Measurements from ENCODE around the gene HLA-DMB.
A peak's percentile ranks its signal among the peaks of the same experiment; 100 is the strongest.

HLA-DMB gene

GRCh38 chr6:32950449-32950848, 9.6 kb upstream of the HLA-DMB start:
- Histone ChIP-seq H2BK5ac (ENCODE audit: low read length) (no peak overlapping the region), H3K23ac (ENCODE audit: low read depth, low read length, poor library complexity) (no peak overlapping the region), H3K9me3 (replicated peaks in 1 of 2; ENCODE audit: control insufficient read depth in 2 of 2, insufficient read depth in 1 of 2, low read depth in 1 of 2, low read length in 2 of 2) (no peaks in the 10 kb centered on the region), H3K14ac (ENCODE audit: low read length) (no peak overlapping the region), H3K9ac (ENCODE audit: low read depth, low read length, poor library complexity) (no peak overlapping the region), H4K8ac (ENCODE audit: low read depth, low read length) (no peak overlapping the region), H3K18ac (ENCODE audit: low read length) (no peak overlapping the region), H3K27ac (replicated peaks; ENCODE audit: low read length) (no peak overlapping the region), H3K79me1 (ENCODE audit: low read depth, low read length) (no peaks in the 10 kb centered on the region), H3K4me2 (ENCODE audit: insufficient read depth, low read length, poor library complexity, severe bottlenecking) (no peak overlapping the region), H2AK5ac (ENCODE audit: low read depth, low read length) (no peak overlapping the region), H2BK120ac (ENCODE audit: low read depth, low read length) (no peak overlapping the region), H3K36me3 (replicated peaks in 1 of 2; ENCODE audit: control insufficient read depth in 2 of 2, insufficient read depth in 2 of 2, low read length in 2 of 2) (no peaks in the 10 kb centered on the region), H3K4me3 (ENCODE audit: low read length in 2 of 2) (no peak overlapping the region), H3K27me3 (ENCODE audit: control insufficient read depth in 3 of 3, insufficient read depth in 3 of 3, low read depth in 1 of 3, low read length in 3 of 3) (peaks cover 0 to 14% (median 0%) of the 10 kb centered on the region in 3 experiments), H2AFZ (ENCODE audit: low read length) (no peak overlapping the region), H3K4me1 (ENCODE audit: control insufficient read depth in 2 of 2, insufficient read depth in 1 of 2, low read depth in 1 of 2, low read length in 2 of 2) (no peaks in the 10 kb centered on the region), H3K4ac (ENCODE audit: low read length) (no peak overlapping the region), H2BK12ac (ENCODE audit: low read length) (no peak overlapping the region), H2BK15ac (ENCODE audit: low read length) (no peak overlapping the region), H4K91ac (ENCODE audit: low read depth, low read length, poor library complexity) (no peak overlapping the region)
- no CpG with 5 or more reads among the region's 8 CpGs for WGBS, 2 donors (ENCODE audit: extremely low coverage in 2 of 2, insufficient read length in 2 of 2, insufficient replicate concordance in 1 of 2)
- DNase-seq (ENCODE audit: low spot score), result no peak

DNA sequence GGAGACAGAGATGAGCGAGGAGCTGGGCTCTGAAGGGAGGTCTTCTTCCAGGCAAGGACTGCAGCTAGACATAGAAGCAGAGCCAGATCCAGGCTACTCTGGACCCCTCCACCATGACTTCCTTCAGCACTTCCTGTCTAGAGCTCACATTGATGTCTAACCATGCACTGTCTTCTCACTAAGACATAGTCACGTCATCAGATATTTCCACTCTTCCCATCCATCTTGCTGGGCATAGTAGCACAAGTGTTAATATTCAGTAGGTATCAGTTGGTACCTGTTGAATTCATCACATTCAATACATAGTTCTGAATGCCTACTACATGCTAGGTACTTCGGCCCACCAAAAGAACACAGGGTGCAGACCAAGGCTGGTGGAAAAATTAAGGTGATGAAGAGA, 9.2 kb upstream of the HLA-DMB start:
- H4K8ac ChIP-seq (ENCODE audit: low read depth, low read length), result no peak overlapping the region
- no peak overlapping the region for H2AFZ ChIP-seq (ENCODE audit: low read length)
- no peaks in the 10 kb centered on the region for H3K4me1 ChIP-seq (ENCODE audit: control insufficient read depth in 2 of 2, insufficient read depth in 1 of 2, low read depth in 1 of 2, low read length in 2 of 2)
- no peak overlapping the region for H3K9ac ChIP-seq (ENCODE audit: low read depth, low read length, poor library complexity)
- H3K4ac ChIP-seq (ENCODE audit: low read length), result no peak overlapping the region
- no peak overlapping the region for H3K23ac ChIP-seq (ENCODE audit: low read depth, low read length, poor library complexity)
- DNase-seq (ENCODE audit: low spot score), result no peak
- no peak overlapping the region for H2BK12ac ChIP-seq (ENCODE audit: low read length)
- H2AK5ac ChIP-seq (ENCODE audit: low read depth, low read length), result no peak overlapping the region
- H3K79me1 ChIP-seq (ENCODE audit: low read depth, low read length), result no peaks in the 10 kb centered on the region
- no peak overlapping the region for H3K4me3 ChIP-seq (ENCODE audit: low read length in 2 of 2)
- no peak overlapping the region for H2BK5ac ChIP-seq (ENCODE audit: low read length)
- H2BK15ac ChIP-seq (ENCODE audit: low read length), result no peak overlapping the region
- H3K27ac ChIP-seq (replicated peaks; ENCODE audit: low read length), result no peak overlapping the region
- no peak overlapping the region for H2BK120ac ChIP-seq (ENCODE audit: low read depth, low read length)
- no peak overlapping the region for H4K91ac ChIP-seq (ENCODE audit: low read depth, low read length, poor library complexity)
- no peak overlapping the region for H3K4me2 ChIP-seq (ENCODE audit: insufficient read depth, low read length, poor library complexity, severe bottlenecking)
- H3K18ac ChIP-seq (ENCODE audit: low read length), result no peak overlapping the region
- H3K27me3 ChIP-seq (ENCODE audit: control insufficient read depth in 3 of 3, insufficient read depth in 3 of 3, low read depth in 1 of 3, low read length in 3 of 3), result peaks cover 0 to 14% (median 0%) of the 10 kb centered on the region in 3 experiments
- no peak overlapping the region for H3K14ac ChIP-seq (ENCODE audit: low read length)
- no peaks in the 10 kb centered on the region for H3K9me3 ChIP-seq (replicated peaks in 1 of 2; ENCODE audit: control insufficient read depth in 2 of 2, insufficient read depth in 1 of 2, low read depth in 1 of 2, low read length in 2 of 2)
- no peaks in the 10 kb centered on the region for H3K36me3 ChIP-seq (replicated peaks in 1 of 2; ENCODE audit: control insufficient read depth in 2 of 2, insufficient read depth in 2 of 2, low read length in 2 of 2)
- WGBS, 2 donors (ENCODE audit: extremely low coverage in 2 of 2, insufficient read length in 2 of 2, insufficient replicate concordance in 1 of 2), result no CpG with 5 or more reads among the region's 3 CpGs

- Histone ChIP-seq H3K9me3 (replicated peaks in 1 of 2; ENCODE audit: control insufficient read depth in 2 of 2, insufficient read depth in 1 of 2, low read depth in 1 of 2, low read length in 2 of 2) (no peaks in the 10 kb centered on the region), H3K4me2 (ENCODE audit: insufficient read depth, low read length, poor library complexity, severe bottlenecking) (no peak overlapping the region), H2BK12ac (ENCODE audit: low read length) (no peak overlapping the region), H3K4me3 (ENCODE audit: low read length in 2 of 2) (no peak overlapping the region), H4K91ac (ENCODE audit: low read depth, low read length, poor library complexity) (no peak overlapping the region), H3K14ac (ENCODE audit: low read length) (no peak overlapping the region), H3K27ac (replicated peaks; ENCODE audit: low read length) (no peak overlapping the region), H3K79me1 (ENCODE audit: low read depth, low read length) (no peaks in the 10 kb centered on the region), H3K9ac (ENCODE audit: low read depth, low read length, poor library complexity) (no peak overlapping the region), H3K23ac (ENCODE audit: low read depth, low read length, poor library complexity) (no peak overlapping the region), H3K4me1 (ENCODE audit: control insufficient read depth in 2 of 2, insufficient read depth in 1 of 2, low read depth in 1 of 2, low read length in 2 of 2) (no peaks in the 10 kb centered on the region), H3K18ac (ENCODE audit: low read length) (peak overlapping the region; percentile 8), H2BK120ac (ENCODE audit: low read depth, low read length) (no peak overlapping the region), H4K8ac (ENCODE audit: low read depth, low read length) (no peak overlapping the region), H3K36me3 (replicated peaks in 1 of 2; ENCODE audit: control insufficient read depth in 2 of 2, insufficient read depth in 2 of 2, low read length in 2 of 2) (no peaks in the 10 kb centered on the region), H2AFZ (ENCODE audit: low read length) (no peak overlapping the region), H2BK15ac (ENCODE audit: low read length) (no peak overlapping the region), H2AK5ac (ENCODE audit: low read depth, low read length) (peak overlapping the region; percentile 10), H3K27me3 (ENCODE audit: control insufficient read depth in 3 of 3, insufficient read depth in 3 of 3, low read depth in 1 of 3, low read length in 3 of 3) (peaks cover 0 to 14% (median 0%) of the 10 kb centered on the region in 3 experiments), H2BK5ac (ENCODE audit: low read length) (no peak overlapping the region), H3K4ac (ENCODE audit: low read length) (no peak overlapping the region)
- WGBS, 2 donors (ENCODE audit: extremely low coverage in 2 of 2, insufficient read length in 2 of 2, insufficient replicate concordance in 1 of 2), result no CpG with 5 or more reads among the region's 9 CpGs
- no peak for DNase-seq (ENCODE audit: low spot score)
Observed at GRCh38 chr6:32949113-32949512, 8.3 kb upstream of the HLA-DMB start.

- Histone ChIP-seq H3K4me3 (ENCODE audit: low read length in 2 of 2) (no peak overlapping the region), H3K36me3 (replicated peaks in 1 of 2; ENCODE audit: control insufficient read depth in 2 of 2, insufficient read depth in 2 of 2, low read length in 2 of 2) (no peaks in the 10 kb centered on the region), H3K9ac (ENCODE audit: low read depth, low read length, poor library complexity) (no peak overlapping the region), H2AK5ac (ENCODE audit: low read depth, low read length) (no peak overlapping the region), H3K4ac (ENCODE audit: low read length) (no peak overlapping the region), H4K8ac (ENCODE audit: low read depth, low read length) (no peak overlapping the region), H3K23ac (ENCODE audit: low read depth, low read length, poor library complexity) (no peak overlapping the region), H3K4me1 (ENCODE audit: control insufficient read depth in 2 of 2, insufficient read depth in 1 of 2, low read depth in 1 of 2, low read length in 2 of 2) (no peaks in the 10 kb centered on the region), H3K27me3 (ENCODE audit: control insufficient read depth in 3 of 3, insufficient read depth in 3 of 3, low read depth in 1 of 3, low read length in 3 of 3) (peaks cover 0 to 14% (median 0%) of the 10 kb centered on the region in 3 experiments), H2BK12ac (ENCODE audit: low read length) (no peak overlapping the region), H3K79me1 (ENCODE audit: low read depth, low read length) (no peaks in the 10 kb centered on the region), H3K18ac (ENCODE audit: low read length) (no peak overlapping the region), H2BK120ac (ENCODE audit: low read depth, low read length) (no peak overlapping the region), H3K4me2 (ENCODE audit: insufficient read depth, low read length, poor library complexity, severe bottlenecking) (no peak overlapping the region), H3K9me3 (replicated peaks in 1 of 2; ENCODE audit: control insufficient read depth in 2 of 2, insufficient read depth in 1 of 2, low read depth in 1 of 2, low read length in 2 of 2) (no peaks in the 10 kb centered on the region), H3K14ac (ENCODE audit: low read length) (no peak overlapping the region), H3K27ac (replicated peaks; ENCODE audit: low read length) (no peak overlapping the region), H2BK15ac (ENCODE audit: low read length) (no peak overlapping the region), H4K91ac (ENCODE audit: low read depth, low read length, poor library complexity) (no peak overlapping the region), H2BK5ac (ENCODE audit: low read length) (no peak overlapping the region), H2AFZ (ENCODE audit: low read length) (no peak overlapping the region)
- DNase-seq (ENCODE audit: low spot score), result no peak
- WGBS, 2 donors (ENCODE audit: extremely low coverage in 2 of 2, insufficient read length in 2 of 2, insufficient replicate concordance in 1 of 2), result no CpG with 5 or more reads among the region's 11 CpGs
Observed at GRCh38 chr6:32947552-32948465, 7.0 kb upstream of the HLA-DMB start.
